Measurements from ENCODE around the gene NEK11. TPM values are rescaled to one million over a fixed set of nuclear protein-coding genes. Genes with fewer than 3 reads are reported as not detected.

Gene NEK11
- total RNA-seq, 1 experiment from 2014 or later: 5.0 TPM

DNA sequence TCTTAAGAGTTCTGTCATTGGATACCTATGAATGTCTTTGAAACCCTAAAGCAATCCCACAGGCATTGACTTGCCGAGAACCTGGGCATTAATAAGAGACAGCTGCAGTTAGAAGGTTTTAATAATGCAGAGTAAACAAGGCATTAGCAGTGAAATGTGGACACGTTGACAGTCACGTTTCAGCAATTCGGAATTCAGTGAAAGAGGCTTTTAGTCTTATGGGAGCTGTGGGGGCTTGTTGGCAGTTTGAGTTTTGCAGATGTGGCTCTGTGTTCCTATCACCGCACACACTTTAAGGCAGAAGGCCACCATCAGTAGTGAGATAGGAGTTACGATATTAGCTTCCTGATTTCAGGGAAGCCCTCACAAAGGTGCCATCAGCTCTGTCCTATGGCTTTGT, 209.7 kb downstream of the NEK11 start:
- H3K36me3 ChIP-seq (ENCODE audit: insufficient read depth, low read length, poor library complexity, severe bottlenecking): no peaks in the 10 kb centered on the region
- no peaks in the 10 kb centered on the region for H3K27me3 ChIP-seq (replicated peaks; ENCODE audit: insufficient read depth, low read depth, low read length, poor library complexity)
- DNase-seq (ENCODE audit: low spot score): no peak
- BruUV-seq (replicated peaks): no TSS peak
- CTCF ChIA-PET: no interaction called here
- TF ChIP-seq, protein P1, sequence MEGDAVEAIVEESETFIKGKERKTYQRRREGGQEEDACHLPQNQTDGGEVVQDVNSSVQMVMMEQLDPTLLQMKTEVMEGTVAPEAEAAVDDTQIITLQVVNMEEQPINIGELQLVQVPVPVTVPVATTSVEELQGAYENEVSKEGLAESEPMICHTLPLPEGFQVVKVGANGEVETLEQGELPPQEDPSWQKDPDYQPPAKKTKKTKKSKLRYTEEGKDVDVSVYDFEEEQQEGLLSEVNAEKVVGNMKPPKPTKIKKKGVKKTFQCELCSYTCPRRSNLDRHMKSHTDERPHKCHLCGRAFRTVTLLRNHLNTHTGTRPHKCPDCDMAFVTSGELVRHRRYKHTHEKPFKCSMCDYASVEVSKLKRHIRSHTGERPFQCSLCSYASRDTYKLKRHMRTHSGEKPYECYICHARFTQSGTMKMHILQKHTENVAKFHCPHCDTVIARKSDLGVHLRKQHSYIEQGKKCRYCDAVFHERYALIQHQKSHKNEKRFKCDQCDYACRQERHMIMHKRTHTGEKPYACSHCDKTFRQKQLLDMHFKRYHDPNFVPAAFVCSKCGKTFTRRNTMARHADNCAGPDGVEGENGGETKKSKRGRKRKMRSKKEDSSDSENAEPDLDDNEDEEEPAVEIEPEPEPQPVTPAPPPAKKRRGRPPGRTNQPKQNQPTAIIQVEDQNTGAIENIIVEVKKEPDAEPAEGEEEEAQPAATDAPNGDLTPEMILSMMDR (conservative IDR thresholded peaks at IDR 0.05; ENCODE audit: low read depth, low read length): no peak
- no peak for TF ChIP-seq EZH2 (IDR thresholded peaks at IDR 0.05; ENCODE audit: borderline replicate concordance, low read depth, low read length, poor library complexity, severe bottlenecking)
- POLR2A ChIA-PET (ENCODE audit: low non-redundant PET): no interaction called here
- intact Hi-C loops (cut with micrococcal nuclease; ENCODE audit: unreplicated experiment): no loop called here
- no peak overlapping the region for H3K4me3 ChIP-seq (ENCODE audit: low read depth, low read length, poor library complexity, severe bottlenecking)
- H3K4me1 ChIP-seq (ENCODE audit: insufficient read depth, low read length, poor library complexity, severe bottlenecking): peaks cover 22% of the 10 kb centered on the region
- no peaks in the 10 kb centered on the region for H3K9me3 ChIP-seq (ENCODE audit: low read depth, low read length, poor library complexity, severe bottlenecking)
- no peak overlapping the region for H3K27ac ChIP-seq (ENCODE audit: low read depth, low read length, poor library complexity, severe bottlenecking)

DNA sequence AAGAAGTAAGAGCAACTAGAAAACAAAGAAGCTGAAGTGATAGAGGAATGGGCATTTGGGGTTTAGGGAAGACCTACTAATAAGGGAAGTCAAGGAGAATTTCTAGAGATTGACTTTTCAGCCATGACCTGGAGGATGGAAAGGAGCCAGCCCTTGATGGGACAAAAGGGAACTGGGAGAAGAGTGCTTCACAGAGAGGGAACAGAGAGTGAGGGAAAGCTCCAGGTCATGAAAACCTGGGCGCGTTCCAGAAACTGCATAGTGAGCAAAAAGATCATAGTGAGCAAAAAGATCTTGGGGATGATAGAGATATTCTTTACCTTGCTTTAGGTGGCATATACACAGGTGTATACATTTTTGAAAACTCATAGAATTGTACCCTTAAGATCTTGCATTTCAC, 211.8 kb downstream of the NEK11 start:
- no peak for DNase-seq (ENCODE audit: low spot score)
- intact Hi-C loops (cut with micrococcal nuclease; ENCODE audit: unreplicated experiment): no loop called here
- ChIA-PET CTCF (no interaction called here), POLR2A (ENCODE audit: low non-redundant PET) (no interaction called here)
- no peak for TF ChIP-seq EZH2 (IDR thresholded peaks at IDR 0.05; ENCODE audit: borderline replicate concordance, low read depth, low read length, poor library complexity, severe bottlenecking)
- TF ChIP-seq, protein P1 (conservative IDR thresholded peaks at IDR 0.05; ENCODE audit: low read depth, low read length): no peak
- Histone ChIP-seq H3K27me3 (replicated peaks; ENCODE audit: insufficient read depth, low read depth, low read length, poor library complexity) (no peaks in the 10 kb centered on the region), H3K4me3 (ENCODE audit: low read depth, low read length, poor library complexity, severe bottlenecking) (no peak overlapping the region), H3K9me3 (ENCODE audit: low read depth, low read length, poor library complexity, severe bottlenecking) (no peaks in the 10 kb centered on the region), H3K27ac (ENCODE audit: low read depth, low read length, poor library complexity, severe bottlenecking) (no peak overlapping the region), H3K4me1 (ENCODE audit: insufficient read depth, low read length, poor library complexity, severe bottlenecking) (peaks cover 3% of the 10 kb centered on the region), H3K36me3 (ENCODE audit: insufficient read depth, low read length, poor library complexity, severe bottlenecking) (no peaks in the 10 kb centered on the region)
- BruUV-seq (replicated peaks): no TSS peak

DNA sequence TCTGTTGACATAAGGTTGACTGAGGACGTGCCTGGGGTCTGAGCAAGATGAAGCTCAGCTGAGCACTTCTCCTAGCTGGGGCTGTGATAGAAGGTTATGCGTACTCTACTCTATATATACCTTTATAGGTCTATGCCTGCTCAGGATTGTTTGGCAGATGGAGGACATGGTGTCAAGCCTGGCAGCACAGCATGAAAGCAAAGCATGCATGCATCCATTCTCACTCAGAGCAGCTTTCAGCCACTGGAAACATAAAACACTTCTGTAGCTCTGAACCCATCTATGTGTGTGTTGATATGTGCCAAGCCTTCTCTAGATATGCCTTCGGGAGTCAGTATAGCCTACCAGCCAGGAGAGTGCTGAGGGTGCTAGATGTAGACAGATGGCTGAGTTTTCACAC, 212.6 kb downstream of the NEK11 start:
- H3K36me3 ChIP-seq (ENCODE audit: insufficient read depth, low read length, poor library complexity, severe bottlenecking): no peaks in the 10 kb centered on the region
- BruUV-seq (replicated peaks): no TSS peak
- no peak for DNase-seq (ENCODE audit: low spot score)
- H3K4me3 ChIP-seq (ENCODE audit: low read depth, low read length, poor library complexity, severe bottlenecking): no peak overlapping the region
- CTCF ChIA-PET: no interaction called here
- H3K4me1 ChIP-seq (ENCODE audit: insufficient read depth, low read length, poor library complexity, severe bottlenecking): no peaks in the 10 kb centered on the region
- H3K27me3 ChIP-seq (replicated peaks; ENCODE audit: insufficient read depth, low read depth, low read length, poor library complexity): no peaks in the 10 kb centered on the region
- no peak for TF ChIP-seq EZH2 (IDR thresholded peaks at IDR 0.05; ENCODE audit: borderline replicate concordance, low read depth, low read length, poor library complexity, severe bottlenecking)
- TF ChIP-seq, protein P1 (conservative IDR thresholded peaks at IDR 0.05; ENCODE audit: low read depth, low read length): no peak
- POLR2A ChIA-PET (ENCODE audit: low non-redundant PET): no interaction called here
- H3K27ac ChIP-seq (ENCODE audit: low read depth, low read length, poor library complexity, severe bottlenecking): no peak overlapping the region
- intact Hi-C loops (cut with micrococcal nuclease; ENCODE audit: unreplicated experiment): no loop called here
- no peaks in the 10 kb centered on the region for H3K9me3 ChIP-seq (ENCODE audit: low read depth, low read length, poor library complexity, severe bottlenecking)

All from A673 (cell line).